ENCODE data around the gene XYLT1.

The XYLT1 gene

GRCh38 chr16:17072104-17072503 lies 398.7 kb downstream of the XYLT1 start:
- DNase-seq: peak; percentile 74 to 91 (median 77)

- DNase-seq: peak; percentile 83 to 90 (median 88)
These were observed 399.7 kb downstream of the XYLT1 start for GRCh38 chr16:17070882-17071592.

- peak; percentile 55 to 62 (median 61) for DNase-seq
These were observed 401.1 kb downstream of the XYLT1 start for GRCh38 chr16:17069681-17070080.

GRCh38 chr16:17068524-17068923 lies 402.2 kb downstream of the XYLT1 start:
- no peak for DNase-seq

GRCh38 chr16:17067882-17068281 lies 402.9 kb downstream of the XYLT1 start:
- peak in 1 of 3 donors; percentile 16 for DNase-seq

- DNase-seq: peak; percentile 50 to 80 (median 71)
These were observed 407.3 kb downstream of the XYLT1 start for GRCh38 chr16:17063201-17064139.

- DNase-seq: no peak
These were observed 408.1 kb downstream of the XYLT1 start for GRCh38 chr16:17062676-17063075.

GRCh38 chr16:17061326-17061725 lies 409.4 kb downstream of the XYLT1 start:
- no peak for DNase-seq

GRCh38 chr16:17058471-17058870 lies 412.3 kb downstream of the XYLT1 start:
- no peak for DNase-seq

- no peak for DNase-seq
These were observed 414.1 kb downstream of the XYLT1 start for GRCh38 chr16:17056666-17057065.

- no peak for DNase-seq
These were observed 417.1 kb downstream of the XYLT1 start for GRCh38 chr16:17053536-17054160.
